SK-N-SH (cell line): ENCODE data around the gene EHBP1L1. TPM values are rescaled to one million over a fixed set of nuclear protein-coding genes. Genes with fewer than 3 reads are reported as not detected.

ENCODE experiments used
- CTCF ChIA-PET: fragments of 300-600, 350-600 bp; formaldehyde crosslinking; extraction: SDS; loops from one replicate; lab custom pipeline; 2021; lab: Yijun Ruan, JAX
- POLR2A ChIA-PET: fragments of 350-600 bp; sonication (Branson Sonifier 250); formaldehyde crosslinking; extraction: SDS; loops from one replicate; lab custom pipeline; 2020; ENCODE audit warnings: antibody characterized with exemption, inconsistent platforms; lab: Yijun Ruan, JAX
- DNase-seq: peaks from one replicate; pipeline ENCODE4 v3.0.0; 2012
- H2AFZ ChIP-seq: fragments of 200-600 bp; sonication (generic); 2 replicates; pipeline ENCODE4 v1.8.1; 2016; ENCODE audit warnings: antibody characterized with exemption, mild to moderate bottlenecking, low read depth
- H3F3A ChIP-seq: fragments of 200-600 bp; sonication (generic); replicated peaks from 2 replicates; pipeline ENCODE3; 2016; ENCODE audit warnings: antibody characterized with exemption, mild to moderate bottlenecking; ENCODE audit not compliant: insufficient read depth
- H3K27ac ChIP-seq, 2 experiments: fragments of 200-500 bp in 1 of 2; fragments of 200-600 bp in 1 of 2; sonication (Bioruptor generic) in 1 of 2; sonication (generic), shearing (Covaris generic) in 1 of 2; 2 replicates each; pipeline versions ENCODE4 v1.5.1 to v1.6.1; 2014 to 2016; ENCODE audit warnings: low read depth in 2 of 2, inconsistent platforms in 1 of 2, low read length in 1 of 2, mild to moderate bottlenecking in 1 of 2, mixed read lengths in 1 of 2
- H3K27me3 ChIP-seq: fragments of 200-600 bp; sonication (generic), shearing (Covaris generic); 2 replicates; pipeline ENCODE4 v1.6.1; 2016; ENCODE audit warnings: mixed run types; ENCODE audit not compliant: insufficient read depth
- H3K36me3 ChIP-seq, 2 experiments: fragments of 200-500 bp in 1 of 2; fragments of 200-600 bp in 1 of 2; sonication (Bioruptor generic) in 1 of 2; sonication (generic) in 1 of 2; replicated peaks in 1 of 2; 2 replicates each; pipeline versions ENCODE3 to v1.5.1; 2014 to 2016; ENCODE audit warnings: low read length in 1 of 2, mild to moderate bottlenecking in 1 of 2; ENCODE audit not compliant: insufficient read depth in 2 of 2, control insufficient read depth in 1 of 2
- H3K4me1 ChIP-seq, 2 experiments: fragments of 200-500 bp in 1 of 2; fragments of 200-600 bp in 1 of 2; sonication (Bioruptor generic) in 1 of 2; sonication (generic), shearing (Covaris generic) in 1 of 2; 2 replicates each; pipeline versions ENCODE4 v1.5.1 to v1.6.1; 2014 to 2016; ENCODE audit warnings: low read depth in 1 of 2, low read length in 1 of 2, mixed run types in 1 of 2; ENCODE audit not compliant: insufficient read depth in 2 of 2, control insufficient read depth in 1 of 2
- H3K4me2 ChIP-seq: fragments of 200-600 bp; sonication (generic), shearing (Covaris generic); 2 replicates; pipeline ENCODE4 v1.6.1; 2017; ENCODE audit warnings: mixed run types
- H3K4me3 ChIP-seq, 2 experiments: fragments of 200-500 bp in 1 of 2; fragments of 200-600 bp in 1 of 2; sonication (Bioruptor generic) in 1 of 2; sonication (generic), shearing (Covaris generic) in 1 of 2; 2 replicates each; pipeline versions ENCODE4 v1.5.1 to v1.8.1; 2014 to 2016; ENCODE audit warnings: low read depth in 2 of 2, inconsistent platforms in 1 of 2, low read length in 1 of 2, mild to moderate bottlenecking in 1 of 2, mixed read lengths in 1 of 2, moderate library complexity in 1 of 2
- H3K79me2 ChIP-seq: fragments of 200-600 bp; sonication (generic); 2 replicates; pipeline ENCODE4 v1.8.1; 2017; ENCODE audit warnings: mild to moderate bottlenecking; ENCODE audit not compliant: insufficient read depth
- H3K9ac ChIP-seq: fragments of 200-600 bp; sonication (generic); 2 replicates; pipeline ENCODE4 v1.6.1; 2017; ENCODE audit warnings: mixed run types
- H3K9me2 ChIP-seq: fragments of 200-600 bp; sonication (generic); 2 replicates; pipeline ENCODE4 v1.6.1; 2017; ENCODE audit warnings: mixed run types
- H3K9me3 ChIP-seq: fragments of 200-600 bp; sonication (generic); 2 replicates; pipeline ENCODE4 v1.6.1; 2017; ENCODE audit warnings: mixed run types, mild to moderate bottlenecking, moderate library complexity
- H4K20me1 ChIP-seq: fragments of 200-600 bp; sonication (generic); 2 replicates; pipeline ENCODE4 v1.6.1; 2017; ENCODE audit warnings: mild to moderate bottlenecking, mixed run types; ENCODE audit not compliant: insufficient read depth
- CTCF ChIP-seq: fragments of 200-600 bp; sonication (generic); IDR thresholded peaks from 2 replicates; pipeline ENCODE4 v1.6.1; 2017; ENCODE audit warnings: antibody characterized with exemption, mild to moderate bottlenecking, moderate library complexity
- ELF1 ChIP-seq: IDR thresholded peaks from 2 replicates; pipeline ENCODE4 v1.4.0; 2012
- FOSL2 ChIP-seq: IDR thresholded peaks from 2 replicates; pipeline ENCODE4 v1.4.0; 2012; ENCODE audit warnings: low read depth, mild to moderate bottlenecking, moderate library complexity, borderline replicate concordance
- FOXJ3 ChIP-seq: sonication (generic); formaldehyde crosslinking; IDR thresholded peaks from 2 replicates; pipeline ENCODE4 v1.5.1; 2020; ENCODE audit warnings: mild to moderate bottlenecking, missing genetic modification reagents
- FOXM1 ChIP-seq: IDR thresholded peaks from 2 replicates; pipeline ENCODE4 v1.4.0; 2012; ENCODE audit warnings: low read depth, mild to moderate bottlenecking
- GABPA ChIP-seq: IDR thresholded peaks from 2 replicates; pipeline ENCODE4 v1.4.0; 2012; ENCODE audit warnings: low read depth, mild to moderate bottlenecking
- NFIC ChIP-seq: IDR thresholded peaks from 2 replicates; pipeline ENCODE4 v1.4.0; 2012; ENCODE audit warnings: borderline replicate concordance
- RXRA ChIP-seq: IDR thresholded peaks from 2 replicates; pipeline ENCODE4 v1.4.0; 2012; ENCODE audit warnings: low read depth, mild to moderate bottlenecking, borderline replicate concordance
- TEAD4 ChIP-seq: IDR thresholded peaks from 2 replicates; pipeline ENCODE4 v1.4.0; 2012; ENCODE audit warnings: mild to moderate bottlenecking, borderline replicate concordance; ENCODE audit not compliant: insufficient read depth
- USF2 ChIP-seq: fragments of 150-350 bp; IDR thresholded peaks from 2 replicates; pipeline ENCODE4 v1.6.1; 2017; ENCODE audit warnings: antibody characterized with exemption, low read length, low read depth, borderline replicate concordance
- YY1 ChIP-seq: IDR thresholded peaks from 2 replicates; pipeline ENCODE4 v1.4.0; 2012; ENCODE audit warnings: low read depth, mild to moderate bottlenecking
- ZBTB33 ChIP-seq: IDR thresholded peaks from 2 replicates; pipeline ENCODE4 v1.4.0; 2012; ENCODE audit warnings: low read depth, borderline replicate concordance
- WGBS: methylation state at CpG from one replicate; pipeline ENCODE4 v1.1.6; 2017; ENCODE audit warnings: low lambda C conversion rate; 5-methylcytosine and 5-hydroxymethylcytosine counted together
- polyA plus RNA-seq, 3 experiments: library from polyadenylated mRNA; depleted of rRNA; stranded (reverse); fragments of >200 nt; gene quantifications; 2 replicates each; pipeline ENCODE4 v1.2.3, GENCODE V29; 2012

The EHBP1L1 gene
- polyA plus RNA-seq, 1 of the 3 experiments (the other 2 are of a cell fraction) = 48.7 TPM

DNA sequence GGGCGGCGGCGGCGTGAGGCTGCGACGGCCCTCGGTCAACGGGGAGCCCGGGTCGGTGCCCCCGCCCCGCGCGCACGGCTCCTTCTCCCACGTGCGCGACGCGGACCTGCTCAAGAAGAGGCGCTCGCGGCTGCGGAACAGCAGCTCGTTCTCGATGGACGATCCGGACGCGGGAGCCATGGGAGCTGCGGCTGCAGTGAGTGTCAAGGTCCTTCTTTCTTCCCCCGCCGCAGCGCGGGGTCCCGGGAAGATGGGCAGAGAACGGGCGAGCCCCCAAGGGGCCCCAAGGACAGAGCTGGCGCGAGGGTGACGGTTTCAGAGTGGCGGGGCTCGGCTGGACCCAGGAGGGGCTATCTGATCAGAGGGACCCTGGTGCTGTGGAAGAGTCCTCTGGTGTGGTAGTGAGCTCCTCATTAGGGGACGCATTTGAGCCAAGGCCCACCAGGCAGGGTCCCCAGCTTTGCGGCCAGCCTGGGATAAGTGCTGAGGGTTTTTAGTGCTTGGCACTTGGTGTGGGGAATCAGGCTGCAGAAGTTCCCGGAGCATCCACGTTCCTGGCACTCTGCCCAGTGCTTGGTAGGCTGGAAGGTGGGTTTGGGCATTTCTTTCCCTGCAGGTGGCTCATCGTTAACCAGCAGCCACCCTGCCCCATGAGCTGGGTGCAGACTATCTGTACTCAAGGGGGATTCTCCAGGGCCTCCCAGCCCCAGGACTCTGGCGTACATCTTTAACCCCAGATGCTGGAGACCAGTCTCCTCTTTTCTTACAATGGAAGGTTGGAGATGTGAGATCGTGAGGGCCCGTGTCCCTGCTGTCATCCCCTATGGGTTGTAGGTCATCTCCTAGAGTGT lies 9.8 kb downstream of the EHBP1L1 start:
- Histone ChIP-seq H3K9me3 (no peaks in the 10 kb centered on the region), H3K4me3 (no peak overlapping the region), H3K9me2 (no peaks in the 10 kb centered on the region), H2AFZ (no peak overlapping the region), H3K9ac (no peak overlapping the region), H3K4me2 (no peak overlapping the region), H3K27me3 (no peaks in the 10 kb centered on the region), H3K36me3 (peaks cover 0 to 31% of the 10 kb centered on the region in 2 experiments), H3K27ac (peak overlapping the region in 1 of 2 experiments; percentile 14; a peak in 1 of 4 replicates), H4K20me1 (0 out of 2 replicates have a peak, but pooled peaks cover 3% of the 10 kb centered on the region), H3K79me2 (no peaks in the 10 kb centered on the region), H3F3A (peaks cover 16% of the 10 kb centered on the region), H3K4me1 (peaks cover 0 to 7% of the 10 kb centered on the region in 2 experiments; a peak in 1 of 4 replicates)
- POLR2A ChIA-PET = no interaction called here
- TF ChIP-seq TEAD4 = no peak
- TF ChIP-seq CTCF = no peak
- TF ChIP-seq NFIC = no peak
- TF ChIP-seq RXRA = no peak
- no peak for TF ChIP-seq FOXM1
- no peak for TF ChIP-seq ELF1
- TF ChIP-seq YY1 = no peak
- TF ChIP-seq FOXJ3 (CRISPR knock-in tag) = no peak
- no peak for TF ChIP-seq USF2
- no peak for TF ChIP-seq FOSL2
- no peak for TF ChIP-seq ZBTB33
- no peak for TF ChIP-seq GABPA
- WGBS = 92% methylated on average over 31 of the region's 51 CpGs
- CTCF ChIA-PET = interaction anchor here (0.6 to 12.8 kb wide), 5 partner anchors 8 to 1654 kb away, joined by 3 to 216 read pairs (median 3); partner anchors contain the start of genes EHBP1L1 and FAM89B
- peak; percentile 36 for DNase-seq
